SHP77 treated with DMSO at 0.1 percent for 48 hours (cell line): ENCODE data around the gene APOBEC3B.
"Not testable (repeated sequence)": the region's sequence is repeated elsewhere in the genome, so short reads cannot be mapped to it uniquely, and the experiment has no call there.

Experiments
- DNase-seq: peaks from one replicate; lab custom pipeline; 2025; lab: John Stamatoyannopoulos, UW

APOBEC3B gene

GRCh38 chr22:38997518-38997917, 15.4 kb downstream of the APOBEC3B start:
- DNase-seq: no peak

GRCh38 chr22:39003165-39003638, 21.1 kb downstream of the APOBEC3B start:
- DNase-seq: peak; percentile 74

GRCh38 chr22:39007177-39007576, 25.0 kb downstream of the APOBEC3B start:
- no peak for DNase-seq

GRCh38 chr22:39008271-39008850, 26.2 kb downstream of the APOBEC3B start:
- DNase-seq: not testable (repeated sequence)

GRCh38 chr22:39010946-39011345, 28.8 kb downstream of the APOBEC3B start:
- no peak for DNase-seq

GRCh38 chr22:39012533-39013511, 30.7 kb downstream of the APOBEC3B start:
- no peak for DNase-seq

GRCh38 chr22:39013561-39013941, 31.4 kb downstream of the APOBEC3B start:
- DNase-seq: not testable (repeated sequence)

- DNase-seq: peak; percentile 24
These were observed 32.0 kb downstream of the APOBEC3B start, which contains the start of gene APOBEC3C for GRCh38 chr22:39013942-39014722. TSS of gene APOBEC3C (plus strand) at chr22:39014257. CDS start at chr22:39014363, 106 bp downstream.

GRCh38 chr22:39014723-39015121, 32.6 kb downstream of the APOBEC3B start:
- not testable (repeated sequence) for DNase-seq

GRCh38 chr22:39016592-39016991, 34.4 kb downstream of the APOBEC3B start:
- no peak for DNase-seq

GRCh38 chr22:39017596-39018365, 35.6 kb downstream of the APOBEC3B start:
- no peak for DNase-seq

- DNase-seq: not testable (repeated sequence)
These were observed 38.0 kb downstream of the APOBEC3B start for GRCh38 chr22:39020021-39020651.

GRCh38 chr22:39021552-39022250, 39.6 kb downstream of the APOBEC3B start:
- no peak for DNase-seq

GRCh38 chr22:39024519-39025308, 42.6 kb downstream of the APOBEC3B start:
- DNase-seq: no peak

GRCh38 chr22:39026509-39027150, 44.5 kb downstream of the APOBEC3B start:
- no peak for DNase-seq

GRCh38 chr22:39027717-39028116, 45.6 kb downstream of the APOBEC3B start:
- no peak for DNase-seq

- DNase-seq: no peak
These were observed 46.1 kb downstream of the APOBEC3B start for GRCh38 chr22:39028281-39028680.

- DNase-seq: no peak
These were observed 47.1 kb downstream of the APOBEC3B start for GRCh38 chr22:39029227-39029626.

GRCh38 chr22:39030705-39031104, 48.6 kb downstream of the APOBEC3B start:
- no peak for DNase-seq
